GM12891 (cell line): ENCODE results near the gene GRAMD1A.
A peak's percentile ranks its signal among the peaks of the same experiment; 100 is the strongest.

Experiments
- DNase-seq: peaks from one replicate; pipeline ENCODE4 v3.0.0; 2011; ENCODE audit warnings: low spot score; ENCODE audit not compliant: insufficient read length
- FAIRE-seq: peaks from 2 replicates; lab custom pipeline; 2011; peaks lifted over from hg19 to GRCh38; lab: Jason Lieb, UNC
- PAX5 ChIP-seq: IDR thresholded peaks from 2 replicates; pipeline ENCODE4 v1.6.1; 2011; ENCODE audit warnings: low read length, moderate library complexity, mild to moderate bottlenecking; ENCODE audit not compliant: insufficient read depth, severe bottlenecking
- POLR2A ChIP-seq: IDR thresholded peaks from 2 replicates; pipeline ENCODE4 v1.6.1; 2011; ENCODE audit warnings: low read depth, low read length, control low read depth
- POLR2AphosphoS5 ChIP-seq: IDR thresholded peaks from 2 replicates; pipeline ENCODE4 v1.6.1; 2011; ENCODE audit warnings: low read depth, low read length, control low read depth
- POU2F2 ChIP-seq: IDR thresholded peaks from 2 replicates; pipeline ENCODE4 v1.6.1; 2011; ENCODE audit warnings: low read depth, mild to moderate bottlenecking, control low read depth, low read length, moderate library complexity
- SPI1 ChIP-seq: IDR thresholded peaks from 2 replicates; pipeline ENCODE4 v1.6.1; 2011; ENCODE audit warnings: low read depth, low read length, control low read depth
- TAF1 ChIP-seq: IDR thresholded peaks from 2 replicates; pipeline ENCODE4 v1.6.1; 2011; ENCODE audit warnings: low read depth, low read length, control low read depth

The GRAMD1A gene

GRCh38 chr19:35060160-35060855 is 60.2 kb downstream of the GRAMD1A start:
- TF ChIP-seq POU2F2: no peak
- TF ChIP-seq PAX5: no peak
- no peak for TF ChIP-seq POLR2AphosphoS5
- TF ChIP-seq POLR2A: no peak
- TF ChIP-seq TAF1: no peak
- no peak for TF ChIP-seq SPI1
- DNase-seq (no peak), FAIRE-seq (no peak)

- TF ChIP-seq PAX5 (no peak), POU2F2 (no peak), SPI1 (no peak), TAF1 (no peak), POLR2AphosphoS5 (no peak), POLR2A (no peak)
- DNase-seq: no peak
- FAIRE-seq: no peak
Measured at GRCh38 chr19:35061583-35062373, 61.7 kb downstream of the GRAMD1A start.

GRCh38 chr19:35062942-35063341 is 62.8 kb downstream of the GRAMD1A start:
- DNase-seq: no peak
- TF ChIP-seq POU2F2 (no peak), TAF1 (no peak), POLR2AphosphoS5 (no peak), POLR2A (no peak), SPI1 (no peak)
- no peak for FAIRE-seq

- FAIRE-seq (no peak), DNase-seq (no peak)
- TF ChIP-seq PAX5 (no peak), SPI1 (no peak), TAF1 (no peak), POU2F2 (no peak), POLR2AphosphoS5 (no peak), POLR2A (no peak)
Measured at GRCh38 chr19:35063940-35064818, 64.1 kb downstream of the GRAMD1A start.

DNA sequence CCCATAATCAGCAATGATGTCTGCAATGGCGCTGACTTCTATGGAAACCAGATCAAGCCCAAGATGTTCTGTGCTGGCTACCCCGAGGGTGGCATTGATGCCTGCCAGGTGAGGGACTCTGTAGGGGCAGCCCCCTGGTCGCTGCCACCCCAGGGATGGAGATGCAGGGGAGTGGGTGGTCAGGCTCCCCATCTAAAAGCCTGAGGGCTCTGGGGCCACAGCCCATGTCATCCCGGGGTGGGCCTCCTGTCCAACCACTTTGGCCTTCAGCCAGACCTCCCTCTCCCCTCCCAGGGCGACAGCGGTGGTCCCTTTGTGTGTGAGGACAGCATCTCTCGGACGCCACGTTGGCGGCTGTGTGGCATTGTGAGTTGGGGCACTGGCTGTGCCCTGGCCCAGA is 65.5 kb downstream of the GRAMD1A start:
- FAIRE-seq (no peak), DNase-seq (no peak)
- no peak for TF ChIP-seq TAF1
- TF ChIP-seq SPI1: no peak
- no peak for TF ChIP-seq POU2F2
- TF ChIP-seq PAX5: no peak
- TF ChIP-seq POLR2AphosphoS5: no peak
- TF ChIP-seq POLR2A: no peak

GRCh38 chr19:35066121-35066520 is 66.0 kb downstream of the GRAMD1A start:
- DNase-seq (no peak), FAIRE-seq (no peak)
- no peak for TF ChIP-seq PAX5
- no peak for TF ChIP-seq TAF1
- TF ChIP-seq POLR2AphosphoS5: no peak
- no peak for TF ChIP-seq POU2F2
- no peak for TF ChIP-seq SPI1
- no peak for TF ChIP-seq POLR2A

DNA sequence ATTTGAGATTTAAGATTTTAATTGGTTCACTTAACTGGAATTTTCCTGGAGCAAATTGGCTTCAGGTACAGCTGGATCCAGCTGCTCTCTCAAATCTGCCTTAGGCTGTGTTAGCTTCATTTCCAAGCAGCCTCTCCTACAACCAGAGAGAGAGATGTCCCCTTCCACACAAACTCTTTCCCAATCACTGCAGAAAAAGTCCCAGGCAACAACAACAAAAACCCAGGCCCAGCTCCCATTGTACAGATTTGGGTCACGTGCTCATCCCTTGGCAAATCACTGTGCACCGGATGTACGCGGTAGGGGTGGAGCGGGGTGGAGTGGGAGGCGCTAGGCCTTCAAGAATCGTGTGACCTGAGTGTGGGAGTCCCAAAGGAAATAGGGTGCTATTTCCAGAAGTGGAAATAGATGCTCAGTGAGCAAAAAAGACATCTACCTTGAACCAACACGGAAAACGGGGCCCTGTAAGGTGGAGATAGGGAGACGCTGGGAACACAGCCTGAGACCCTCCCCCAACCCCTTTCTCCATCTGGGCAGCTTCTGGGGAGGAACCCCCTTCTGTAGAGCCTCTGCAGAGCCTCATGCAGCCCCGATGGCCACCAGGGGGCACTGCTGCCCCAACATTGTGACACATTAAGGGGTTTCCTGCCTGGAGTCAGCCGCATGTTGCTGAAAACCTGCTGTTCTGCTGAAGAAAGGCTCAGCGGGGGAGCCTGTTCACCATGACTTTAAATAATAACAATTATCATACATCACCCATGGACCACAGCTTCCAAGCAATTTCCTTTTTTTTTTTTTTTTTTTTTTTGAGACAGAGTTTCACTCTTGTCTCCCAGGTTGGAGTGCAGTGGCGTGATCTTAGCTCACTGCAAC is 66.8 kb downstream of the GRAMD1A start:
- peak; percentile 90 for FAIRE-seq
- peak; percentile 92 for DNase-seq
- 0 out of 2 replicates have a peak, but pooled peaks have one; percentile 27 for TF ChIP-seq SPI1
- TF ChIP-seq POLR2A: no peak

DNA sequence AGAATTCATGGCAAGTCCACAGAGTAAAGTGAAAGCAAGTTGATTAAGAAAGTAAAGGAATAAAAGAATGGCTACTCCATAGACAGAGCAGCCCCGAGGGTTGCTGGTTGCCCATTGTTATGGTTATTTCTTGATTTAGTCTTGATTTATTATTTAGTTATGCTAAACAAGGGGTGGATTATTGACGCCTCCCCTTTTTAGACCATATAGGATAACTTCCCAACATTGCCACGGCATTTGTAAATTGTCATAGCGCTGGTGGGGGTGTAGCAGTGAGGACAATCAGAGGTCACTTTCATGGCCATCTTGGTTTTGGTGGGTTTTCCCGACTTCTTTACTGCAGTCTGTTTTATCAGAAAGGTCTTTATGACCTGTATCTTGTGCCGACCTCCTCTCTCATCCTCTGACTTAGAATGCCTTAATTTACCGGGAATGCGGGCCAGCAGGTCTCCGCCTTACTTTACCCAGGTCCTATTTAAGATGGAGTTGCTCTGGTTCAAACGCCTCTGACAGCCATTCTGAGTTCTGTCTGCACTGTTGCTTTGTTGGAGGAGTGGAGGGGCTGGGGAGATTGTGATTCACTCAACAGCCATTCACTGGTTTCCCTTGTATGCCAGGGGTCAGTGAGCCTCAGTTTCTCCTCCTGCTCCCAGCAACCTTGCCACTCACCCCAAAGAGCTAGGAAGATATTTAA is 69.0 kb downstream of the GRAMD1A start:
- FAIRE-seq (no peak), DNase-seq (no peak)
- TF ChIP-seq POLR2A: no peak
- TF ChIP-seq SPI1: no peak
- TF ChIP-seq PAX5: no peak
- TF ChIP-seq POU2F2: no peak
- no peak for TF ChIP-seq TAF1
- no peak for TF ChIP-seq POLR2AphosphoS5
